NOMO-1 treated with dmso at 0.1 percent for 144 hours (cell line): ENCODE results near the gene SGCD.
"Not testable (repeated sequence)": the region's sequence is repeated elsewhere in the genome, so short reads cannot be mapped to it uniquely, and the experiment has no call there.

Source experiments
- DNase-seq: peaks from one replicate; lab custom pipeline; 2025; ENCODE audit not compliant: unreplicated experiment; lab: John Stamatoyannopoulos, UW

The SGCD gene

GRCh38 chr5:156617426-156617825, 290.5 kb downstream of the SGCD start:
- no peak for DNase-seq

- no peak for DNase-seq
Observed at GRCh38 chr5:156618601-156619000, 291.6 kb downstream of the SGCD start.

GRCh38 chr5:156621719-156622118, 294.8 kb downstream of the SGCD start:
- DNase-seq = no peak

GRCh38 chr5:156623381-156624040, 296.5 kb downstream of the SGCD start:
- DNase-seq = no peak

GRCh38 chr5:156624686-156625085, 297.7 kb downstream of the SGCD start:
- no peak for DNase-seq

GRCh38 chr5:156628421-156628820, 301.5 kb downstream of the SGCD start:
- no peak for DNase-seq

GRCh38 chr5:156631005-156631404, 304.0 kb downstream of the SGCD start:
- no peak for DNase-seq

- no peak for DNase-seq
Observed at GRCh38 chr5:156634301-156634700, 307.3 kb downstream of the SGCD start.

GRCh38 chr5:156640691-156641241, 313.8 kb downstream of the SGCD start:
- DNase-seq = no peak

- no peak for DNase-seq
Observed at GRCh38 chr5:156641686-156642085, 314.7 kb downstream of the SGCD start.

- no peak for DNase-seq
Observed at GRCh38 chr5:156647034-156647451, 320.1 kb downstream of the SGCD start.

GRCh38 chr5:156654444-156654843, 327.5 kb downstream of the SGCD start:
- DNase-seq = no peak

- no peak for DNase-seq
Observed at GRCh38 chr5:156655732-156656131, 328.8 kb downstream of the SGCD start.

- not testable (repeated sequence) for DNase-seq
Observed at GRCh38 chr5:156664832-156665231, 337.9 kb downstream of the SGCD start.

GRCh38 chr5:156666686-156667085, 339.7 kb downstream of the SGCD start:
- DNase-seq = not testable (repeated sequence)

GRCh38 chr5:156667616-156668015, 340.7 kb downstream of the SGCD start:
- DNase-seq = no peak

GRCh38 chr5:156669416-156669815, 342.5 kb downstream of the SGCD start:
- no peak for DNase-seq

GRCh38 chr5:156670615-156671014, 343.7 kb downstream of the SGCD start:
- DNase-seq = no peak

- no peak for DNase-seq
Observed at GRCh38 chr5:156675395-156675794, 348.4 kb downstream of the SGCD start.

- no peak for DNase-seq
Observed at GRCh38 chr5:156677963-156678362, 351.0 kb downstream of the SGCD start.

GRCh38 chr5:156678484-156678883, 351.5 kb downstream of the SGCD start:
- DNase-seq = no peak

- DNase-seq = no peak
Observed at GRCh38 chr5:156680831-156681230, 353.9 kb downstream of the SGCD start.

GRCh38 chr5:156681265-156681664, 354.3 kb downstream of the SGCD start:
- no peak for DNase-seq
